Astrocyte of the cerebellum (primary cell): ENCODE data around the gene CLSTN2.
A peak's percentile ranks its signal among the peaks of the same experiment; 100 is the strongest.

Experiments used
- DNase-seq: peaks from one replicate; pipeline ENCODE4 v3.0.0-alpha.2; 2011; ENCODE audit warnings: low read depth
- H3K4me3 ChIP-seq: 2 replicates; pipeline ENCODE4 v1.5.1; 2011; ENCODE audit warnings: mild to moderate bottlenecking, low read depth, low read length, moderate library complexity
- CTCF ChIP-seq: IDR thresholded peaks from 2 replicates; pipeline ENCODE4 v1.5.1; 2012; ENCODE audit warnings: low read length, low read depth, moderate library complexity, mild to moderate bottlenecking; ENCODE audit errors: missing control alignments
- in situ Hi-C: cut with HindIII; loops from 2 replicates; pipeline ENCODE4 v1.10.0; 2017; ENCODE audit warnings: low sequenced_read_pairs

CLSTN2 gene

GRCh38 chr3:140574375-140574774 lies 639.4 kb downstream of the CLSTN2 start:
- DNase-seq, result no peak
- in situ Hi-C loops, result no loop called here
- TF ChIP-seq CTCF, result no peak
- no peak overlapping the region for H3K4me3 ChIP-seq

- in situ Hi-C loops, result no loop called here
- H3K4me3 ChIP-seq, result no peak overlapping the region
- TF ChIP-seq CTCF, result no peak
- no peak for DNase-seq
Measured at GRCh38 chr3:140576449-140576848, 641.5 kb downstream of the CLSTN2 start.

GRCh38 chr3:140577911-140578310 lies 642.9 kb downstream of the CLSTN2 start:
- in situ Hi-C loops, result no loop called here
- no peak for DNase-seq
- no peak for TF ChIP-seq CTCF
- H3K4me3 ChIP-seq, result no peak overlapping the region

- in situ Hi-C loops, result no loop called here
- TF ChIP-seq CTCF, result no peak
- no peak overlapping the region for H3K4me3 ChIP-seq
- DNase-seq, result no peak
Measured at GRCh38 chr3:140579260-140579659, 644.3 kb downstream of the CLSTN2 start.

GRCh38 chr3:140580746-140581145 lies 645.8 kb downstream of the CLSTN2 start:
- no peak for TF ChIP-seq CTCF
- DNase-seq, result no peak
- in situ Hi-C loops, result no loop called here
- no peak overlapping the region for H3K4me3 ChIP-seq

GRCh38 chr3:140584549-140584948 lies 649.6 kb downstream of the CLSTN2 start:
- no peak overlapping the region for H3K4me3 ChIP-seq
- no peak for DNase-seq
- in situ Hi-C loops, result no loop called here
- TF ChIP-seq CTCF, result no peak

- TF ChIP-seq CTCF, result no peak
- DNase-seq, result peak; percentile 34
- no peak overlapping the region for H3K4me3 ChIP-seq
- in situ Hi-C loops, result no loop called here
Measured at GRCh38 chr3:140585828-140586227, 650.8 kb downstream of the CLSTN2 start.
